ENCODE data around the gene ZNF487.

DNA sequence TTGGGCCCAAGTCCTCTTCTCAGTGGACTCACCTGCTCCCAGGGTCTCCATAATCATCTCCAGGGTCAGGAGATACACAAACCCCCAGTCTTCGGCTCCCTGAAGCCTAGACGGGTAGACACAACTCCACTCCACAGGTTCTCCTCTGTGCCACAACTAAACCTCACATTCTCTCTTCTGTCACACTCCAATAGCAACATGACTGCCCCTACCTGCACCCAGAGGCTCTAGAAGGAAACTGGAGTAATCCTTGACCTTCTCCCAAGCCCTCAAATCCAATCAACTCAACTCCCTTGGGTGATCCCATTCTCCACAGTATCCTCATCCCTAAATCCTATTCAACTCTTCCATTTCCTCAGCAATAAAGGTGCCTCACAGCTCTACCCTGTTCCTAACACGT is 44.2 kb upstream of the ZNF487 start:
- TF ChIP-seq, protein P1, sequence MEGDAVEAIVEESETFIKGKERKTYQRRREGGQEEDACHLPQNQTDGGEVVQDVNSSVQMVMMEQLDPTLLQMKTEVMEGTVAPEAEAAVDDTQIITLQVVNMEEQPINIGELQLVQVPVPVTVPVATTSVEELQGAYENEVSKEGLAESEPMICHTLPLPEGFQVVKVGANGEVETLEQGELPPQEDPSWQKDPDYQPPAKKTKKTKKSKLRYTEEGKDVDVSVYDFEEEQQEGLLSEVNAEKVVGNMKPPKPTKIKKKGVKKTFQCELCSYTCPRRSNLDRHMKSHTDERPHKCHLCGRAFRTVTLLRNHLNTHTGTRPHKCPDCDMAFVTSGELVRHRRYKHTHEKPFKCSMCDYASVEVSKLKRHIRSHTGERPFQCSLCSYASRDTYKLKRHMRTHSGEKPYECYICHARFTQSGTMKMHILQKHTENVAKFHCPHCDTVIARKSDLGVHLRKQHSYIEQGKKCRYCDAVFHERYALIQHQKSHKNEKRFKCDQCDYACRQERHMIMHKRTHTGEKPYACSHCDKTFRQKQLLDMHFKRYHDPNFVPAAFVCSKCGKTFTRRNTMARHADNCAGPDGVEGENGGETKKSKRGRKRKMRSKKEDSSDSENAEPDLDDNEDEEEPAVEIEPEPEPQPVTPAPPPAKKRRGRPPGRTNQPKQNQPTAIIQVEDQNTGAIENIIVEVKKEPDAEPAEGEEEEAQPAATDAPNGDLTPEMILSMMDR (conservative IDR thresholded peaks at IDR 0.05; ENCODE audit: low read depth, low read length), result no peak
- no peak for TF ChIP-seq POLR2A (IDR thresholded peaks at IDR 0.05; ENCODE audit: low read depth, low read length)
- no peak for TF ChIP-seq RAD21 (IDR thresholded peaks at IDR 0.05; ENCODE audit: low read length)
- TF ChIP-seq, protein P2, sequence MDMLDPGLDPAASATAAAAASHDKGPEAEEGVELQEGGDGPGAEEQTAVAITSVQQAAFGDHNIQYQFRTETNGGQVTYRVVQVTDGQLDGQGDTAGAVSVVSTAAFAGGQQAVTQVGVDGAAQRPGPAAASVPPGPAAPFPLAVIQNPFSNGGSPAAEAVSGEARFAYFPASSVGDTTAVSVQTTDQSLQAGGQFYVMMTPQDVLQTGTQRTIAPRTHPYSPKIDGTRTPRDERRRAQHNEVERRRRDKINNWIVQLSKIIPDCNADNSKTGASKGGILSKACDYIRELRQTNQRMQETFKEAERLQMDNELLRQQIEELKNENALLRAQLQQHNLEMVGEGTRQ (IDR thresholded peaks at IDR 0.05; ENCODE audit: low read depth, low read length), result no peak
- TF ChIP-seq, protein P3, sequence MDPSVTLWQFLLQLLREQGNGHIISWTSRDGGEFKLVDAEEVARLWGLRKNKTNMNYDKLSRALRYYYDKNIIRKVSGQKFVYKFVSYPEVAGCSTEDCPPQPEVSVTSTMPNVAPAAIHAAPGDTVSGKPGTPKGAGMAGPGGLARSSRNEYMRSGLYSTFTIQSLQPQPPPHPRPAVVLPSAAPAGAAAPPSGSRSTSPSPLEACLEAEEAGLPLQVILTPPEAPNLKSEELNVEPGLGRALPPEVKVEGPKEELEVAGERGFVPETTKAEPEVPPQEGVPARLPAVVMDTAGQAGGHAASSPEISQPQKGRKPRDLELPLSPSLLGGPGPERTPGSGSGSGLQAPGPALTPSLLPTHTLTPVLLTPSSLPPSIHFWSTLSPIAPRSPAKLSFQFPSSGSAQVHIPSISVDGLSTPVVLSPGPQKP (IDR thresholded peaks at IDR 0.05; ENCODE audit: borderline replicate concordance, low read depth, low read length), result no peak
- no peak for TF ChIP-seq CEBPB (IDR thresholded peaks at IDR 0.05; ENCODE audit: low read depth, low read length)
- no peak for TF ChIP-seq MXI1 (IDR thresholded peaks at IDR 0.05; ENCODE audit: borderline replicate concordance, low read depth, low read length)
- TF ChIP-seq FOS (IDR thresholded peaks at IDR 0.05; ENCODE audit: low read depth, low read length), result no peak
- no peak for TF ChIP-seq MAFK (IDR thresholded peaks at IDR 0.05; ENCODE audit: low read depth, low read length)
- TF ChIP-seq RFX5 (IDR thresholded peaks at IDR 0.05; ENCODE audit: low read depth, low read length), result no peak

Measured in IMR-90 (cell line).